ENCODE measurements around the gene ATG4D. TPM values are rescaled to one million over a fixed set of nuclear protein-coding genes. Genes with fewer than 3 reads are reported as not detected.

The ATG4D gene
- total and polyA plus RNA-seq, 2 experiments from 2014 or later = 6.2 to 18.0 TPM

DNA sequence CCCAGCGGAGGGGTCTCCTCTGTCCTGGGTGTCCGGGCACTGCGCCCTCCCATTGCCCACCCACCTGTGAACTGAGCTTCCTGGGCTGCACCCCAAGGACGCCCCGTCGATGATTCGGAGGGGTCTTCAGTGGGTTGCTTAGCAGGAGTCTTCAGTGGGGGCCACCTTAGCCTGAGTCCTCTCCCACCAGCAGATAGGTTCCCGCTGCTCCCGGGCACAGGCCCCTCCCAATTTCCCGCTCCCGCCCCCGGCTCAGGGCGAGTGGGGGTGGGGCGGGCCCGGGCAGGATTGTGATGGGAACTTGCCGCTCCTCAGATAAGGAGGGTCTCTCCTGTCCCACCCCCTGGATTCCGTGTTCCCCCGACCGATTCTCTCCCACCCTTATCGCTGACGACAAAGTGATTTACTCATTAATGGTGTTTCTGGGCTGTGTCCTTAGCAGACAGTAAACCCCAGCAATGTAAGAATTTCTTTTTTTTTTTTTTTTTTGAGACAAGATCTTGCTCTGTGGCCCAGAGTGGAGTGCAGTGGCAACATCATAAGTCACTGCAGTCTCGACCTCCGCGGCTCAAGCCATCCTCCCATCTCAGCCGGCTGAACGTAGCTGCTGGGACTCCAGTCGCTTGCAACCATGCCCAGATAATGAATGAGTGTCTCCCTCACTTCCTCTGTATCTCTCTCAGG is 25.8 kb upstream of the ATG4D start:
- Histone ChIP-seq H3K4me2 (ENCODE audit: unreplicated experiment) (peak overlapping the region; percentile 65), H3K27me3 (replicated peaks; ENCODE audit: insufficient read depth) (peaks cover 12% of the 10 kb centered on the region), H3K9me3 (ENCODE audit: low read depth) (no peaks in the 10 kb centered on the region), H3K36me3 (ENCODE audit: low read depth) (no peaks in the 10 kb centered on the region), H3K4me1 (ENCODE audit: insufficient read depth) (no peaks in the 10 kb centered on the region), H3K9ac (peak overlapping the region; percentile 53; the same call in 1 of the 2 replicates), H3K4me3 (peak overlapping the region; percentile 65), H3F3A (ENCODE audit: insufficient read depth) (no peaks in the 10 kb centered on the region), H3K27ac (no peak overlapping the region), H4K20me1 (ENCODE audit: insufficient read depth) (no peaks in the 10 kb centered on the region), H3K79me2 (ENCODE audit: insufficient read depth) (no peaks in the 10 kb centered on the region), H2AFZ (peak overlapping the region; percentile 78), H3K9me2 (ENCODE audit: insufficient read depth) (no peaks in the 10 kb centered on the region)
- in situ Hi-C loops (cut with MboI) = no loop called here
- TF ChIP-seq EZH2phosphoT487 (IDR thresholded peaks at IDR 0.05; ENCODE audit: insufficient read depth, low read depth) = no peak
- TF ChIP-seq EZH2 (IDR thresholded peaks at IDR 0.05; ENCODE audit: insufficient read depth, poor library complexity, severe bottlenecking) = no peak
- 2% methylated on average over 16 to 26 of the region's 27 CpGs for WGBS, 2 experiments (ENCODE audit: low coverage in 1 of 2, low lambda C conversion rate in 2 of 2, missing lambda C conversion rate in 2 of 2)
- peak; percentile 62 for DNase-seq

DNA sequence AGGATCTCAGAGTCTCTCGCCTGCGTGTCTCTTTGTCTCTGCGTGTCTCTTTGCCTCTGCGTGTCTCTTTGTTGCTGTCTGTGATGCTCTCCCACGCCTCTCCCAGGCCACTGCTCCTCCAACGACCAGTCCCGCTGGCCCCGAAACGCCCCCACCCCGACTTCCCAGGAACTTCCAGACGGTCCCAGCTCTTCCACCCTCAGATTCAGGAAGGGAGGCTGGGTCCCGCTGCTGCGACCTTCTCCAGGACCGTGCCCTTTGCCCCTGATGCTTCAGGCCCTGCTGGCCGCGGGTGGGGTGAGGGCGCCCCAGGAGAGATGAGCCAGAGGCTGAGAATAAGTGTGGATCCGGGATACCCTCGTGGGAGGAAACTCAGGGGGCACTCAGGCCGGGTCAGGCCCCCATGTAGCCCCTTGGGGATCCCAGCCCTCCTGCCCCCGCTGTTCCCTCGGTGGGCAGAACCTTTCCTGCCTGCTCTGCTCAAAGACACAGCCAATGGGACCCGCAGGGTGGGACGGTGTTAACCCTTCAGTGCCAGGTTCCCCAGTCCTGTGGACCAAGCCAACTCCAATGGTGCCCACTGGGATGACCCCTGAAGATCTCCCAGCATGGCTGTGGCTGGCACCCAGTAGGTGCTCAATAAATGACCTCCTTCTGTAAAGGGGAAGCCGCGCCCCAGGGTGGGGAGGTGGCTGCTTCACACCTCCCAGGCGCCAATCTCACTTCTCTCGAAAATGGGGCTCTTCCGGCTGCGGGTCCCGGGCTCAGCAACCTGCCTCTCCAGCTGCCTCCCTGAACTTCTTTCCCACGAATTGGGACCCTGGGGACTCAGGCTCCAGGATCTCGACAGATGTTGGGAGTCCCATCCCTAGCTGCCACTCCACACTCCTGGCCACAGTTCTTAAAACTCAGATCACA is 25.0 kb upstream of the ATG4D start:
- TF ChIP-seq EZH2phosphoT487 (IDR thresholded peaks at IDR 0.05; ENCODE audit: insufficient read depth, low read depth) (no peak), EZH2 (IDR thresholded peaks at IDR 0.05; ENCODE audit: insufficient read depth, poor library complexity, severe bottlenecking) (no peak)
- H3K27me3 ChIP-seq (replicated peaks; ENCODE audit: insufficient read depth) = peaks cover 4% of the 10 kb centered on the region
- WGBS, 2 experiments (ENCODE audit: low coverage in 1 of 2, low lambda C conversion rate in 2 of 2, missing lambda C conversion rate in 2 of 2) = 19 to 20% methylated on average over 32 to 33 of the region's 33 CpGs
- H3K36me3 ChIP-seq (ENCODE audit: low read depth) = no peaks in the 10 kb centered on the region
- peak overlapping the region; percentile 65 for H3K4me2 ChIP-seq (ENCODE audit: unreplicated experiment)
- no peaks in the 10 kb centered on the region for H3K79me2 ChIP-seq (ENCODE audit: insufficient read depth)
- no peak for DNase-seq
- peak overlapping the region; percentile 65; the same call in 1 of the 2 replicates for H3K4me3 ChIP-seq
- H3K27ac ChIP-seq = no peak overlapping the region
- no peaks in the 10 kb centered on the region for H3K9me2 ChIP-seq (ENCODE audit: insufficient read depth)
- peak overlapping the region; percentile 53; the same call in 1 of the 2 replicates for H3K9ac ChIP-seq
- no peaks in the 10 kb centered on the region for H4K20me1 ChIP-seq (ENCODE audit: insufficient read depth)
- no peaks in the 10 kb centered on the region for H3K9me3 ChIP-seq (ENCODE audit: low read depth)
- H3K4me1 ChIP-seq (ENCODE audit: insufficient read depth) = no peaks in the 10 kb centered on the region
- peak overlapping the region; percentile 78 for H2AFZ ChIP-seq
- in situ Hi-C loops (cut with MboI) = no loop called here
- no peaks in the 10 kb centered on the region for H3F3A ChIP-seq (ENCODE audit: insufficient read depth)

DNA sequence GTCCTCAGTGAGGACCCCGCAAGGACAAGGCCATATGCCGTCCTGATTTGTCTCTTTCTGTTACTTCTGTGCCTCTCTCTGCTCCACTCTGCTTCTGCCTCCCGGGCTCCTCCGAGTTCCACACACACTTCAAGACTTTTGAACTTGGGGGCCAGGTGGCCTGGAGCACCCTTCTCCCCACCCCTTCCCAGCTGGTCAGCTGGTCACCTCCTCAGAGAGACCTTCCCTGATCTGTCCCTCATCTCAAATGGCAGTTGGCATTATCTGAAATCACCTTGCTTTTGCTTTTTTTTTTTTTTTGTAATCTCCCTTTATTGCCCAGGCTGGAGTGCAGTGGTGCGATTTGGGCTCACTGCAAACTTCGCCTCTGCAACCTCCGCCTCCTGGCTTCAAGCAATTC is 24.3 kb upstream of the ATG4D start:
- no peaks in the 10 kb centered on the region for H3K9me2 ChIP-seq (ENCODE audit: insufficient read depth)
- peaks cover 3% of the 10 kb centered on the region; the same call in 1 of the 2 replicates for H3K27me3 ChIP-seq (replicated peaks; ENCODE audit: insufficient read depth)
- H4K20me1 ChIP-seq (ENCODE audit: insufficient read depth) = no peaks in the 10 kb centered on the region
- H3K4me3 ChIP-seq = no peak overlapping the region
- no peak overlapping the region for H3K4me2 ChIP-seq (ENCODE audit: unreplicated experiment)
- H3F3A ChIP-seq (ENCODE audit: insufficient read depth) = no peaks in the 10 kb centered on the region
- in situ Hi-C loops (cut with MboI) = no loop called here
- no peak overlapping the region for H2AFZ ChIP-seq
- no peaks in the 10 kb centered on the region for H3K36me3 ChIP-seq (ENCODE audit: low read depth)
- no peaks in the 10 kb centered on the region for H3K79me2 ChIP-seq (ENCODE audit: insufficient read depth)
- TF ChIP-seq EZH2phosphoT487 (IDR thresholded peaks at IDR 0.05; ENCODE audit: insufficient read depth, low read depth) (no peak), EZH2 (IDR thresholded peaks at IDR 0.05; ENCODE audit: insufficient read depth, poor library complexity, severe bottlenecking) (no peak)
- H3K4me1 ChIP-seq (ENCODE audit: insufficient read depth) = no peaks in the 10 kb centered on the region
- H3K27ac ChIP-seq = no peak overlapping the region
- DNase-seq = no peak
- no peaks in the 10 kb centered on the region for H3K9me3 ChIP-seq (ENCODE audit: low read depth)
- 64 to 66% methylated on average over 7 of the region's 7 CpGs for whole genome bisulfite sequencing, 2 experiments (ENCODE audit: low coverage in 1 of 2, low lambda C conversion rate in 2 of 2, missing lambda C conversion rate in 2 of 2)
- no peak overlapping the region for H3K9ac ChIP-seq

DNA sequence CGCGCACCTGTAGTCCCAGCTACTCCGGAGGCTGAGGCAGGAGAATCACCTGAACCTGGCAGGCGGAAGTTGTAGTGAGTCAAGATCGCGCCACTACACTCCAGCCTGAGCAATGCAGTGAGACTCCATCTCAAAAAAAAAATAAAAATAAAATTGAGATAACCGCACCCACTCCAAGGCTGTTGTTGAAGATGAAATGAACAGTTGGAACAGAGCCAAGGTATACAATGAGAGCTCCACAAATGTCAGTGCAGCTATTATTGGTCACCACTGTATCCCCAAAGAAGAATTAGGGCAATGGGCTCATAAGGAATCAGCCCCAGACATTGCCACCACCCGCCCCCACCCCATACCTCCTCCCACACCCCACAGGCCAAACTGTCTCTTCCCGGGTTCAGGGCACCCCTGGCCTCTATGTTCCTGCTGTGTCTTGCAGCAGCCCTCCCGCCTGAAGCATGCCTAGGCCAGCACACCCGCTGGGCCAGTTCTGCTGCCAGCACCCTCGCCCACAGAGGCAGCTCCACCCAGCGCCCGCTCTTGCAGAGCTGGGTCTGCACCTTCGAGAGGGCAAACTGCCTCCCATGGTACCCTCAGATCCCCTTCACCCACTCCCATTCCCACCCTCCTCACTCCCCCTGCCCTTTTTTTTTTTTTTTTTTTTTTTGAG is 22.9 kb upstream of the ATG4D start:
- no peak for TF ChIP-seq EZH2phosphoT487 (IDR thresholded peaks at IDR 0.05; ENCODE audit: insufficient read depth, low read depth)
- no peaks in the 10 kb centered on the region for H3K4me1 ChIP-seq (ENCODE audit: insufficient read depth)
- H3K4me2 ChIP-seq (ENCODE audit: unreplicated experiment) = no peak overlapping the region
- no peaks in the 10 kb centered on the region for H3K9me2 ChIP-seq (ENCODE audit: insufficient read depth)
- in situ Hi-C loops (cut with MboI) = no loop called here
- no peak overlapping the region for H2AFZ ChIP-seq
- no peak for DNase-seq
- H3F3A ChIP-seq (ENCODE audit: insufficient read depth) = no peaks in the 10 kb centered on the region
- no peaks in the 10 kb centered on the region for H4K20me1 ChIP-seq (ENCODE audit: insufficient read depth)
- H3K79me2 ChIP-seq (ENCODE audit: insufficient read depth) = no peaks in the 10 kb centered on the region
- no peaks in the 10 kb centered on the region for H3K9me3 ChIP-seq (ENCODE audit: low read depth)
- no peak overlapping the region for H3K4me3 ChIP-seq
- H3K27me3 ChIP-seq (replicated peaks; ENCODE audit: insufficient read depth) = peaks cover 3% of the 10 kb centered on the region; the same call in 1 of the 2 replicates
- no peak overlapping the region for H3K9ac ChIP-seq
- no peak overlapping the region for H3K27ac ChIP-seq
- WGBS, 2 experiments (ENCODE audit: low coverage in 1 of 2, low lambda C conversion rate in 2 of 2, missing lambda C conversion rate in 2 of 2) = 81 to 84% methylated on average over 13 to 15 of the region's 15 CpGs
- no peaks in the 10 kb centered on the region for H3K36me3 ChIP-seq (ENCODE audit: low read depth)

Data from GM23248 (cell line).